ENCODE data around the gene MTERF1. TPM values are rescaled to one million over a fixed set of nuclear protein-coding genes. Genes with fewer than 3 reads are reported as not detected.

The MTERF1 gene
- polyA plus RNA-seq, 1 of the 3 experiments (the other 2 are of a cell fraction) = 6.1 TPM

DNA sequence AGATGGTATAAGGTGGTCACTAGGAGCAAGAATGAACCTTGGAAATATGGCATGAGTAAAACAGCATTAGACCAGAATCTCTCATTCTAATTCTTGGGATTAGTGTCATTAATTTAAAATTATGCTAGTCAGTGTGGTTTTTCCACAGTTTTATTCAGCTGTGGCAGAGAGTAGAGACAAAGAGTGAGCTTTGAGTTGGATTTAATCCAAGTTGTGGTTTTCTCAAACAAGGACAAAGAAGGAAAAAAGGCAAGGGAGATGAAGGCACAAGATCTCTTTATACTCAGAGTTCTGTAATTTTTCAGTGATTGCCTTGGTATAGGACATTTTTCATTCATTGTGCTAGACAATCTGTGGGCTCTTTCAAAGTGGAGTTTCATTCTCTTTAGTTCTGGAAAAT lies 32.0 kb upstream of the MTERF1 start:
- no peaks in the 10 kb centered on the region for H4K20me1 ChIP-seq (ENCODE audit: insufficient read depth)
- H3K4me2 ChIP-seq = 0 out of 2 replicates have a peak overlapping the region, but pooled peaks have one; percentile 12
- peaks cover 0 to 5% of the 10 kb centered on the region in 2 experiments; a peak in 2 of 4 replicates for H3K4me1 ChIP-seq (ENCODE audit: control insufficient read depth in 1 of 2, insufficient read depth in 2 of 2, low read depth in 1 of 2, low read length in 1 of 2)
- peak overlapping the region in 1 of 2 experiments; percentile 53; a peak in 1 of 4 replicates for H3K27ac ChIP-seq (ENCODE audit: low read depth in 2 of 2, low read length in 1 of 2)
- ChIA-PET POLR2A (no interaction called here), CTCF (interaction anchor here (1.1 to 1.3 kb wide), 2 partner anchors 9 to 33 kb away, joined by 3 to 4 read pairs; no protein-coding TSS in a partner anchor)
- H3K27me3 ChIP-seq (ENCODE audit: insufficient read depth) = no peaks in the 10 kb centered on the region
- no peak for TF ChIP-seq MXI1 (IDR thresholded peaks at IDR 0.05; ENCODE audit: low read depth, low read length)
- peak; percentile 53 for TF ChIP-seq NFIC (IDR thresholded peaks at IDR 0.05; ENCODE audit: borderline replicate concordance)
- H3K9me3 ChIP-seq = no peaks in the 10 kb centered on the region
- peak overlapping the region; percentile 62 for H2AFZ ChIP-seq (ENCODE audit: low read depth)
- H3K9ac ChIP-seq = no peak overlapping the region
- H3K9me2 ChIP-seq = no peaks in the 10 kb centered on the region
- H3K4me3 ChIP-seq (ENCODE audit: low read depth in 2 of 2, low read length in 1 of 2) = no peak overlapping the region
- no peaks in the 10 kb centered on the region for H3K79me2 ChIP-seq (ENCODE audit: insufficient read depth)
- peaks cover 24% of the 10 kb centered on the region for H3F3A ChIP-seq (replicated peaks; ENCODE audit: insufficient read depth)
- no peak for DNase-seq
- H3K36me3 ChIP-seq (replicated peaks in 1 of 2; ENCODE audit: control insufficient read depth in 1 of 2, insufficient read depth in 2 of 2, low read length in 1 of 2) = no peaks in the 10 kb centered on the region

- TF ChIP-seq EZH2phosphoT487 (IDR thresholded peaks at IDR 0.05; ENCODE audit: borderline replicate concordance, low read depth) = no peak
- TF ChIP-seq TAF1 (IDR thresholded peaks at IDR 0.05; ENCODE audit: borderline replicate concordance, low read depth, low read length) = no peak
- H2AFZ ChIP-seq (ENCODE audit: low read depth) = no peak overlapping the region
- H3K4me1 ChIP-seq (ENCODE audit: control insufficient read depth in 1 of 2, insufficient read depth in 2 of 2, low read depth in 1 of 2, low read length in 1 of 2) = peaks cover 0 to 5% of the 10 kb centered on the region in 2 experiments; a peak in 2 of 4 replicates
- H3K27ac ChIP-seq (ENCODE audit: low read depth in 2 of 2, low read length in 1 of 2) = no peak overlapping the region
- H3K9ac ChIP-seq = no peak overlapping the region
- DNase-seq = no peak
- H3K36me3 ChIP-seq (replicated peaks in 1 of 2; ENCODE audit: control insufficient read depth in 1 of 2, insufficient read depth in 2 of 2, low read length in 1 of 2) = no peaks in the 10 kb centered on the region
- ChIA-PET POLR2A (no interaction called here), CTCF (interaction anchor here (0.9 kb wide), 1 partner anchor 31 kb away, joined by 4 read pairs; no protein-coding TSS in a partner anchor)
- peaks cover 24% of the 10 kb centered on the region for H3F3A ChIP-seq (replicated peaks; ENCODE audit: insufficient read depth)
- no peak overlapping the region for H3K4me2 ChIP-seq
- H3K27me3 ChIP-seq (ENCODE audit: insufficient read depth) = no peaks in the 10 kb centered on the region
- no peaks in the 10 kb centered on the region for H4K20me1 ChIP-seq (ENCODE audit: insufficient read depth)
- no peaks in the 10 kb centered on the region for H3K9me3 ChIP-seq
- no peaks in the 10 kb centered on the region for H3K9me2 ChIP-seq
- 51% methylated on average over 4 of the region's 4 CpGs for WGBS (ENCODE audit: low lambda C conversion rate)
- no peaks in the 10 kb centered on the region for H3K79me2 ChIP-seq (ENCODE audit: insufficient read depth)
- no peak overlapping the region for H3K4me3 ChIP-seq (ENCODE audit: low read depth in 2 of 2, low read length in 1 of 2)
Measured at GRCh38 chr7:91911121-91911520, 30.6 kb upstream of the MTERF1 start.

DNA sequence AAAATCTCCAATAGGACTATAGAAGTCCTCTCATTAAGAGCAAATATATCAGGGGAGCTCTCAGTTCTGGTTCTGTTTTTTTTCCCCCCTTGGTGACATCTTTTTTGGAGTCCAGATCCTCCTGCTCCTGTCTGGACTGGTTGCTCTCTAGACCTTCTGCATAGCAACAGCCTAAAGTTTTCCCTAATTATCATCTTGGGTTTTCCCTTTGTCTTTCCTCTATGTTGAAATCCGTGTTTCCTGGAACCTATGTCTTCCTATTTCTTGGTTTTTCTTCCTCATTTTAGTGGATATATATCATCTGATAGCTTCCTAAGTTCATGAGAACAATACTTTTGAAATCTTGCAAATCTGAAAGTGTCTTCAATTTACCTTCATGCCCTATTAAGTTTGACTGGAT lies 29.7 kb upstream of the MTERF1 start:
- H3K27me3 ChIP-seq (ENCODE audit: insufficient read depth) = no peaks in the 10 kb centered on the region
- no peak overlapping the region for H3K4me2 ChIP-seq
- H3K9ac ChIP-seq = no peak overlapping the region
- H3F3A ChIP-seq (replicated peaks; ENCODE audit: insufficient read depth) = peaks cover 24% of the 10 kb centered on the region
- ChIA-PET CTCF (interaction anchor here (0.7 to 0.9 kb wide), 3 partner anchors 15 to 964 kb away, joined by 3 to 4 read pairs (median 3); no protein-coding TSS in a partner anchor), POLR2A (no interaction called here)
- no peak overlapping the region for H3K27ac ChIP-seq (ENCODE audit: low read depth in 2 of 2, low read length in 1 of 2)
- no peak for DNase-seq
- no peaks in the 10 kb centered on the region for H3K9me2 ChIP-seq
- 5% methylated on average over 1 of the region's 1 CpG for WGBS (ENCODE audit: low lambda C conversion rate)
- peaks cover 0 to 5% of the 10 kb centered on the region in 2 experiments; a peak in 2 of 4 replicates for H3K4me1 ChIP-seq (ENCODE audit: control insufficient read depth in 1 of 2, insufficient read depth in 2 of 2, low read depth in 1 of 2, low read length in 1 of 2)
- H2AFZ ChIP-seq (ENCODE audit: low read depth) = no peak overlapping the region
- no peaks in the 10 kb centered on the region for H4K20me1 ChIP-seq (ENCODE audit: insufficient read depth)
- H3K9me3 ChIP-seq = no peaks in the 10 kb centered on the region
- TF ChIP-seq POLR2AphosphoS5 (IDR thresholded peaks at IDR 0.05; ENCODE audit: low read depth, low read length) (no peak), RCOR1 (IDR thresholded peaks at IDR 0.05; ENCODE audit: low read length) (no peak), SMC3 (IDR thresholded peaks at IDR 0.05; ENCODE audit: low read depth, low read length) (no peak), ZBTB33 (IDR thresholded peaks at IDR 0.05; ENCODE audit: borderline replicate concordance, low read depth) (no peak), CTCF (IDR thresholded peaks at IDR 0.05) (no peak), FOSL2 (IDR thresholded peaks at IDR 0.05; ENCODE audit: borderline replicate concordance, low read depth) (no peak), TCF12 (IDR thresholded peaks at IDR 0.05) (no peak)
- TF ChIP-seq, protein P1, sequence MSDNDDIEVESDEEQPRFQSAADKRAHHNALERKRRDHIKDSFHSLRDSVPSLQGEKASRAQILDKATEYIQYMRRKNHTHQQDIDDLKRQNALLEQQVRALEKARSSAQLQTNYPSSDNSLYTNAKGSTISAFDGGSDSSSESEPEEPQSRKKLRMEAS (IDR thresholded peaks at IDR 0.05; ENCODE audit: low read depth) = no peak
- no peaks in the 10 kb centered on the region for H3K79me2 ChIP-seq (ENCODE audit: insufficient read depth)
- no peak overlapping the region for H3K4me3 ChIP-seq (ENCODE audit: low read depth in 2 of 2, low read length in 1 of 2)
- H3K36me3 ChIP-seq (replicated peaks in 1 of 2; ENCODE audit: control insufficient read depth in 1 of 2, insufficient read depth in 2 of 2, low read length in 1 of 2) = no peaks in the 10 kb centered on the region
